HL-60 (cell line): ENCODE data around the gene NPC1.

Experiments
- CTCF ChIP-seq: IDR thresholded peaks from one replicate; pipeline ENCODE4 v1.5.1; 2011; ENCODE audit warnings: low read length, control low read depth, inconsistent platforms; ENCODE audit not compliant: insufficient read depth
- GABPA ChIP-seq: IDR thresholded peaks from 2 replicates; pipeline ENCODE4 v1.6.1; 2012; ENCODE audit warnings: low read depth
- POLR2AphosphoS5 ChIP-seq: IDR thresholded peaks from 2 replicates; pipeline ENCODE4 v1.6.1; 2012; ENCODE audit warnings: low read depth
- REST ChIP-seq: IDR thresholded peaks from 2 replicates; pipeline ENCODE4 v1.6.1; 2012; ENCODE audit warnings: low read depth; ENCODE audit not compliant: insufficient replicate concordance
- SPI1 ChIP-seq: IDR thresholded peaks from 2 replicates; pipeline ENCODE4 v1.6.1; 2012; ENCODE audit warnings: low read depth, mild to moderate bottlenecking, borderline replicate concordance

- TF ChIP-seq POLR2AphosphoS5 = no peak
- TF ChIP-seq CTCF = no peak
- no peak for TF ChIP-seq SPI1
- no peak for TF ChIP-seq REST
- no peak for TF ChIP-seq GABPA
Measured at GRCh38 chr18:23585007-23585871, 1.1 kb downstream of the NPC1 start.
